ENCODE measurements around the gene ZFAND6.
"Not testable (repeated sequence)": the region's sequence is repeated elsewhere in the genome, so short reads cannot be mapped to it uniquely, and the experiment has no call there.

Gene ZFAND6

GRCh38 chr15:80036071-80036470, 23.4 kb upstream of the ZFAND6 start:
- H3K4me3 ChIP-seq (ENCODE audit: low read depth, low read length) = no peak overlapping the region
- TF ChIP-seq CTCF (IDR thresholded peaks at IDR 0.05; ENCODE audit: borderline replicate concordance, insufficient read depth, low read depth, low read length) = no peak

GRCh38 chr15:80041494-80042253, 17.8 kb upstream of the ZFAND6 start:
- no peak overlapping the region for H3K4me3 ChIP-seq (ENCODE audit: low read depth, low read length)

GRCh38 chr15:80042568-80042967, 16.9 kb upstream of the ZFAND6 start:
- no peak for TF ChIP-seq CTCF (IDR thresholded peaks at IDR 0.05; ENCODE audit: borderline replicate concordance, insufficient read depth, low read depth, low read length)
- H3K4me3 ChIP-seq (ENCODE audit: low read depth, low read length) = no peak overlapping the region

More at GRCh38 chr15:80041494-80042253, 17.8 kb upstream of the ZFAND6 start:
- no peak for TF ChIP-seq CTCF (IDR thresholded peaks at IDR 0.05; ENCODE audit: borderline replicate concordance, insufficient read depth, low read depth, low read length)

- H3K4me3 ChIP-seq (ENCODE audit: low read depth, low read length) = not testable (repeated sequence)
These were observed 14.3 kb upstream of the ZFAND6 start for GRCh38 chr15:80045219-80045618.

- no peak overlapping the region for H3K4me3 ChIP-seq (ENCODE audit: low read depth, low read length)
- TF ChIP-seq CTCF (IDR thresholded peaks at IDR 0.05; ENCODE audit: borderline replicate concordance, insufficient read depth, low read depth, low read length) = no peak
These were observed 10.4 kb upstream of the ZFAND6 start for GRCh38 chr15:80049046-80049445.

- TF ChIP-seq CTCF (IDR thresholded peaks at IDR 0.05; ENCODE audit: borderline replicate concordance, insufficient read depth, low read depth, low read length) = no peak
- no peak overlapping the region for H3K4me3 ChIP-seq (ENCODE audit: low read depth, low read length)
These were observed 6.7 kb upstream of the ZFAND6 start for GRCh38 chr15:80052597-80053304.

GRCh38 chr15:80055933-80056332, 3.5 kb upstream of the ZFAND6 start:
- no peak for TF ChIP-seq CTCF (IDR thresholded peaks at IDR 0.05; ENCODE audit: borderline replicate concordance, insufficient read depth, low read depth, low read length)
- no peak overlapping the region for H3K4me3 ChIP-seq (ENCODE audit: low read depth, low read length)
